Esophagus squamous epithelium (tissue), 4 donors: ENCODE data around the gene SMIM36.

ENCODE experiments used
- POLR2A ChIP-seq, 4 donors: fragments of 450-650 bp; IDR thresholded peaks; one replicate each; pipeline ENCODE4 v1.6.1; 2017; ENCODE audit warnings: antibody characterized with exemption in 4 of 4, mild to moderate bottlenecking in 4 of 4, moderate library complexity in 3 of 4
- TF ChIP-seq, protein P1 (sequence below), 6 experiments: fragments of 450-650 bp in 4 of 6; fragments of 200-600 bp in 2 of 6; sonication (generic) in 2 of 6; IDR thresholded peaks; one replicate each; pipeline ENCODE4 v1.5.1; 2016 to 2019; ENCODE audit warnings: antibody characterized with exemption in 6 of 6, mild to moderate bottlenecking in 4 of 6, moderate library complexity in 4 of 6

DNA sequence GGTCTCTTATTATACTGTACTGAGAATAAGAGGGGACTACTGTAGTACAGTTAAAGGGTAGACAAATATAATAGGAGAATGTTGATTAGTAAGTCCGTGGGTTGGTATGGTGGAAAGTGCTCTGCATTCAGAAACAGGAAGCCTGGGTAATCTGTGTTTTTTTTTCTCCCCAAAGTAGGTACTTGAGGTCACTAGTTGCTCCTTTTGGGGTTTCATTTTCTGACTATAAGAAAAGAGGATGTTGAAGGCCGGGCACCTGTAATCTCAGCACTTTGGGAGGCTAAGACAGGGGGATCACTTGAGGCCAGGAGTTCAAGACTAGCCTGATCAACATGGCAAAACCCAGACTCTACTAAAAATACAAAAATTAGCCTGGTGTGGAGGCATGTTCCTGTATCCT, 47.7 kb downstream of the SMIM36 start:
- TF ChIP-seq, protein P1, sequence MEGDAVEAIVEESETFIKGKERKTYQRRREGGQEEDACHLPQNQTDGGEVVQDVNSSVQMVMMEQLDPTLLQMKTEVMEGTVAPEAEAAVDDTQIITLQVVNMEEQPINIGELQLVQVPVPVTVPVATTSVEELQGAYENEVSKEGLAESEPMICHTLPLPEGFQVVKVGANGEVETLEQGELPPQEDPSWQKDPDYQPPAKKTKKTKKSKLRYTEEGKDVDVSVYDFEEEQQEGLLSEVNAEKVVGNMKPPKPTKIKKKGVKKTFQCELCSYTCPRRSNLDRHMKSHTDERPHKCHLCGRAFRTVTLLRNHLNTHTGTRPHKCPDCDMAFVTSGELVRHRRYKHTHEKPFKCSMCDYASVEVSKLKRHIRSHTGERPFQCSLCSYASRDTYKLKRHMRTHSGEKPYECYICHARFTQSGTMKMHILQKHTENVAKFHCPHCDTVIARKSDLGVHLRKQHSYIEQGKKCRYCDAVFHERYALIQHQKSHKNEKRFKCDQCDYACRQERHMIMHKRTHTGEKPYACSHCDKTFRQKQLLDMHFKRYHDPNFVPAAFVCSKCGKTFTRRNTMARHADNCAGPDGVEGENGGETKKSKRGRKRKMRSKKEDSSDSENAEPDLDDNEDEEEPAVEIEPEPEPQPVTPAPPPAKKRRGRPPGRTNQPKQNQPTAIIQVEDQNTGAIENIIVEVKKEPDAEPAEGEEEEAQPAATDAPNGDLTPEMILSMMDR (IDR thresholded peaks at IDR 0.05) = no peak
- TF ChIP-seq POLR2A (IDR thresholded peaks at IDR 0.05) = no peak
